HCT116 (cell line): ENCODE measurements around the gene NEO1. TPM values are rescaled to one million over a fixed set of nuclear protein-coding genes. Genes with fewer than 3 reads are reported as not detected.

ENCODE experiments used
- ATAC-seq: fragments of 200-7000 bp; cut with Tn5 transposase; 2 replicates; pipeline ENCODE4 v1.9.1; 2020; ENCODE audit warnings: mild to moderate bottlenecking, moderate library complexity
- BruUV-seq: library from RNA; stranded (reverse); fragments of 400-500 nt; replicated peaks from 2 replicates; lab custom pipeline; 2021; lab: Mats Ljungman, UMichigan
- CTCF ChIA-PET: fragments of 300-600 bp; sonication (Branson Sonifier 250); formaldehyde crosslinking; loops from one replicate; lab custom pipeline; 2021; ENCODE audit warnings: antibody characterized with exemption; lab: Charles Lee
- POLR2A ChIA-PET: fragments of 300-600, 350-600 bp; sonication (Branson Sonifier 250); formaldehyde crosslinking; loops from one replicate; lab custom pipeline; 2021; ENCODE audit warnings: antibody characterized with exemption; lab: Charles Lee
- RAD21 ChIA-PET, 2 experiments: fragments of 300-600 bp; sonication (Branson Sonifier 250); formaldehyde crosslinking; loops; one replicate each; lab custom pipeline; 2023; ENCODE audit warnings: low total read pairs in 2 of 2; ENCODE audit not compliant: uncharacterized antibody in 2 of 2, unreplicated experiment in 2 of 2, low non-redundant PET in 1 of 2; lab: Charles Lee
- DNase-seq: peaks from one replicate; pipeline ENCODE4 v3.0.0-alpha.2; 2010; ENCODE audit warnings: low read depth, low spot score
- H2AFZ ChIP-seq: fragments of 200-600 bp; shearing (Covaris generic), sonication (generic); 2 replicates; pipeline ENCODE4 v1.6.1; 2017; ENCODE audit warnings: low read depth, mixed run types, mixed read lengths, antibody characterized with exemption, low read length; ENCODE audit not compliant: poor library complexity, severe bottlenecking
- H3K27ac ChIP-seq: 2 replicates; pipeline ENCODE4 v1.5.1; 2012; ENCODE audit warnings: low read depth, low read length
- H3K27me3 ChIP-seq: fragments of 200-600 bp; sonication (generic); 2 replicates; pipeline ENCODE4 v1.6.1; 2016; ENCODE audit warnings: mixed run types, low read length, mixed read lengths; ENCODE audit not compliant: insufficient read depth
- H3K36me3 ChIP-seq, 2 experiments: fragments of 200-500 bp in 1 of 2; fragments of 200-600 bp in 1 of 2; sonication (Bioruptor generic) in 1 of 2; sonication (generic) in 1 of 2; 2 replicates each; pipeline versions ENCODE4 v1.5.1 to v1.6.1; 2014 to 2016; ENCODE audit warnings: low read length in 2 of 2, inconsistent platforms in 1 of 2, mixed read lengths in 1 of 2, mixed run types in 1 of 2; ENCODE audit not compliant: insufficient read depth in 2 of 2, control insufficient read depth in 1 of 2
- H3K4me1 ChIP-seq, 2 experiments: fragments of 200-600 bp in 1 of 2; sonication (generic) in 1 of 2; 2 replicates each; pipeline versions ENCODE4 v1.5.1 to v1.6.1; 2012 to 2017; ENCODE audit warnings: low read length in 2 of 2, inconsistent platforms in 1 of 2, mild to moderate bottlenecking in 1 of 2, mixed read lengths in 1 of 2, mixed run types in 1 of 2, moderate library complexity in 1 of 2; ENCODE audit not compliant: insufficient read depth in 2 of 2, control insufficient read depth in 1 of 2
- H3K4me2 ChIP-seq: fragments of 200-600 bp; sonication (generic); 2 replicates; pipeline ENCODE4 v1.6.1; 2017; ENCODE audit warnings: mixed run types, low read length, mixed read lengths
- H3K4me3 ChIP-seq, 2 experiments: fragments of 200-600 bp in 1 of 2; sonication (generic) in 1 of 2; replicated peaks in 1 of 2; 2 replicates each; pipeline ENCODE4 v1.5.1; 2011 to 2016; ENCODE audit warnings: low read length in 2 of 2, control low read depth in 1 of 2, low read depth in 1 of 2, mild to moderate bottlenecking in 1 of 2, mixed read lengths in 1 of 2, mixed run types in 1 of 2
- H3K79me2 ChIP-seq: fragments of 200-600 bp; sonication (generic); 2 replicates; pipeline ENCODE4 v1.6.1; 2017; ENCODE audit warnings: mild to moderate bottlenecking, mixed run types, low read length, moderate library complexity, mixed read lengths; ENCODE audit not compliant: insufficient read depth
- H3K9ac ChIP-seq: fragments of 200-600 bp; sonication (generic); 2 replicates; pipeline ENCODE4 v1.6.1; 2016; ENCODE audit warnings: low read length, mixed read lengths
- H3K9me2 ChIP-seq: fragments of 200-600 bp; sonication (generic), shearing (Covaris generic); 2 replicates; pipeline ENCODE4 v1.6.1; 2017; ENCODE audit warnings: mixed run types, mild to moderate bottlenecking, moderate library complexity; ENCODE audit not compliant: insufficient read depth
- H3K9me3 ChIP-seq, 2 experiments: fragments of 200-500 bp in 1 of 2; fragments of 200-600 bp in 1 of 2; sonication (Bioruptor generic) in 1 of 2; sonication (generic) in 1 of 2; 2 replicates each; pipeline ENCODE4 v1.6.1; 2014 to 2017; ENCODE audit warnings: low read length in 2 of 2, mixed read lengths in 2 of 2, inconsistent platforms in 1 of 2, low read depth in 1 of 2, mild to moderate bottlenecking in 1 of 2, mixed run types in 1 of 2, moderate library complexity in 1 of 2; ENCODE audit not compliant: control insufficient read depth in 1 of 2, insufficient read depth in 1 of 2
- H4K20me1 ChIP-seq: fragments of 200-600 bp; sonication (generic), shearing (Covaris generic); 2 replicates; pipeline ENCODE4 v1.6.1; 2017; ENCODE audit warnings: mixed run types, mild to moderate bottlenecking, moderate library complexity; ENCODE audit not compliant: insufficient read depth
- CBX3 ChIP-seq: IDR thresholded peaks from 2 replicates; pipeline ENCODE4 v1.6.1; 2012; ENCODE audit warnings: low read depth
- CEBPB ChIP-seq: IDR thresholded peaks from 2 replicates; pipeline ENCODE4 v1.6.1; 2012; ENCODE audit warnings: low read depth
- CTCF ChIP-seq, 3 experiments: fragments of 200-600 bp in 1 of 3; sonication (generic) in 1 of 3; IDR thresholded peaks in 2 of 3; conservative IDR thresholded peaks in 1 of 3; 2 replicates each; pipeline ENCODE4 v1.5.1; 2012 to 2017; ENCODE audit warnings: low read depth in 2 of 3, low read length in 2 of 3, antibody characterized with exemption in 1 of 3, borderline replicate concordance in 1 of 3, control low read depth in 1 of 3, mild to moderate bottlenecking in 1 of 3, mixed read lengths in 1 of 3, mixed run types in 1 of 3, moderate library complexity in 1 of 3; ENCODE audit not compliant: insufficient read depth in 1 of 3
- EZH2 ChIP-seq: fragments of 200-600 bp; sonication (generic); IDR thresholded peaks from 2 replicates; pipeline ENCODE4 v1.6.1; 2017; ENCODE audit warnings: antibody characterized with exemption, mixed run types
- EZH2phosphoT487 ChIP-seq: fragments of 200-600 bp; IDR thresholded peaks from 2 replicates; pipeline ENCODE4 v1.6.1; 2018; ENCODE audit warnings: antibody characterized with exemption, borderline replicate concordance
- FOSL1 ChIP-seq: IDR thresholded peaks from 2 replicates; pipeline ENCODE4 v1.6.1; 2012; ENCODE audit warnings: low read depth
- SP1 ChIP-seq: IDR thresholded peaks from 2 replicates; pipeline ENCODE4 v1.6.1; 2012; ENCODE audit warnings: low read depth
- ZBTB33 ChIP-seq: IDR thresholded peaks from 2 replicates; pipeline ENCODE4 v1.6.1; 2011; ENCODE audit warnings: mild to moderate bottlenecking, low read length, moderate library complexity; ENCODE audit not compliant: insufficient replicate concordance; ENCODE audit errors: extremely low read depth
- ZFX ChIP-seq: fragments of 450-650 bp; IDR thresholded peaks from 2 replicates; pipeline ENCODE4 v1.6.1; 2017
- ZNF274 ChIP-seq: fragments of 200-500 bp; sonication (Bioruptor generic); IDR thresholded peaks from 2 replicates; pipeline ENCODE4 v1.6.1; 2014; ENCODE audit warnings: mild to moderate bottlenecking, low read depth, low read length, inconsistent platforms
- intact Hi-C: fragments of 100-400 bp; cut with micrococcal nuclease; formaldehyde crosslinking; loops from 2 replicates; pipeline ENCODE4 v1.10.0; 2022
- total RNA-seq: library from RNA; stranded (reverse); gene quantifications from one replicate; pipeline ENCODE4 v1.2.1, GENCODE V29; 2021; ENCODE audit not compliant: unreplicated experiment

The NEO1 gene
- total RNA-seq, 1 experiment from 2014 or later, result 30.0 TPM

GRCh38 chr15:73295630-73296286, 243.5 kb downstream of the NEO1 start:
- no peak for ATAC-seq
- no peaks in the 10 kb centered on the region for H3K27me3 ChIP-seq
- CTCF ChIA-PET, result no interaction called here
- H3K79me2 ChIP-seq, result no peaks in the 10 kb centered on the region
- intact Hi-C loops, result no loop called here
- H3K9me2 ChIP-seq, result no peaks in the 10 kb centered on the region
- no peak overlapping the region for H3K27ac ChIP-seq
- POLR2A ChIA-PET, result no interaction called here
- no TSS peak for BruUV-seq
- no peak overlapping the region for H3K4me2 ChIP-seq
- no peak overlapping the region for H3K9ac ChIP-seq
- H3K9me3 ChIP-seq, result no peaks in the 10 kb centered on the region
- H2AFZ ChIP-seq, result no peak overlapping the region
- RAD21 ChIA-PET, result no interaction called here
- no peak for TF ChIP-seq ZFX
- TF ChIP-seq SP1, result no peak
- TF ChIP-seq EZH2, result no peak
- no peak for TF ChIP-seq CBX3
- TF ChIP-seq ZNF274, result no peak
- TF ChIP-seq EZH2phosphoT487, result no peak
- no peak for TF ChIP-seq CEBPB
- no peak for TF ChIP-seq CTCF (IDR thresholded peaks at IDR 0.05 in 2 of 3, conservative IDR thresholded peaks at IDR 0.05 in 1 of 3; ENCODE audit: borderline replicate concordance in 1 of 3, insufficient read depth in 1 of 3, low read depth in 2 of 3, low read length in 2 of 3)
- TF ChIP-seq FOSL1, result no peak
- TF ChIP-seq ZBTB33, result no peak
- H3K4me1 ChIP-seq, result no peaks in the 10 kb centered on the region
- no peak overlapping the region for H3K4me3 ChIP-seq
- no peak for DNase-seq
- peaks cover 0 to 3% of the 10 kb centered on the region in 2 experiments; a peak in 2 of 4 replicates for H3K36me3 ChIP-seq
- H4K20me1 ChIP-seq, result no peaks in the 10 kb centered on the region
